GM19099 (cell line): ENCODE results near the gene SGPL1.

ENCODE experiments used
- POLR2A ChIP-seq: IDR thresholded peaks from 3 replicates; pipeline ENCODE4 v1.6.1; 2011; ENCODE audit warnings: low read depth; ENCODE audit not compliant: insufficient read length; ENCODE audit errors: extremely low read depth

SGPL1 gene

DNA sequence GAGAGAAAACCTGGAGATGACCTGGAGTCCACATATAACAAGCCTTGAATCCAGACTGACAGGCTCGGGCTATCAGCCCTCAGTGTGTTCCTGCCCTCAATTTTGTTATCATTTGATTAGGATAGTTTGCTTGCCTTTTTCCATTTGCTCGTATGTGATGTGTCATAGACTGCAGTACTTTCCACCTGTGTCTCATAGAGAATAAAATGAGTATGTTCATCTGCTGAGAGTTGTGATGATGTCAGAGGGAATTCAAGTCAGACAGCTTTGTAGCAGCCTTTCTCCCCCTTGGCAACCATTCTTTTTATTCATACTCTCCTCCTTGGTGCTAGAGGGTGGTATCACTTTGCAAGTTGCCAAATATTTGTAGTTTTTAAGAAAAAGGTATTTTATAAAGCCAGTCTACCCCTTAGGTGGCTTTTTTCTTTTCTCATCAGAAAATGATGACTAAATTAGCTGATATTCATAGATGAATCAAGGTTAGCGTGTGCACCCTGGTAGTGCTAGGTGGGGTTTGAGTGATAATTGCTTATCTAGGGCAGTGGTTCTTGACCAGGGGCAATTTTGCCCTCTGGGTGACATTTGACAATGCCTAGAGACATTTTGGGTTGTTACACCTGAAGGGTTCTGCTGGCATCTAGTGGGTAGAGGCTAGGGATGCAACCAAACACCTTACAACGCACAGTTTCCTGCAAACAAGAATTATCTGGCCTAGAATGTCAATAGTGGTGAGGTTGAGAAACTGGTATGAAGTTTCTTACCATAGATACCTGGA lies 5.4 kb downstream of the SGPL1 start:
- no peak for TF ChIP-seq POLR2A

DNA sequence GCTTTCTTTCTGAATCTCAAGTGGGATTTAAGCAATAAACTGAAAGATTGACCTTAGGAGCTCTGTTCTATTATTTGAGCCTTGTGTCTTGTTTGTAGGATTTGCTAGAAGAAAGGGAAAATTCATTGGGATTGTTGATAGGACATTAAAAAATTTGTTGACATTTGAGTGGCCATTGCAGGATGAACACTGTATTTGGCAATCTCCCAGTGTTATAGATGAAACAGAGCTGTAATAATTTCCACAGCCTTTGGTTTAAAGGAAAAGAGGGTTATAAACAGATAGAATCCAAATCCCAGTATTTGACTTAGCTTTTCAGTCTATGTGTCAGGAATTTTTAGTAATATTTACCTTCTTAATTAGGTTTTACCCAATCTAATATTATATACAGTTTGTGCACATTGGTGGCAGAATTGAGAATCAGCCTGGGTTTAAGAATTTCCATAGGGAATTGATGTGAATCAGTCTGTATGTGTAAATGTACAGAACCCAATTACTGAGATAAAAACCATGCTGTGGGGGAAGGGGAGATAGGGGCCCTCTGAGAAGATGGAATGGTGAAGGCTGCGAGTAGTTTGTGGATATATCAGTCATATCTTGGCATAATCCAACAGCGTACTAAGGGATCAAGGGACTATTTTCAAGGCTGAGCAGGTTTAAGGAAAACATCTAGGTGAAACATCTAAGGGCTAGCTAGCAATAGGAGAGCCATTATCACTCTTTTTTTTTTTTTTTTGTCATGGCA lies 6.5 kb downstream of the SGPL1 start:
- no peak for TF ChIP-seq POLR2A

DNA sequence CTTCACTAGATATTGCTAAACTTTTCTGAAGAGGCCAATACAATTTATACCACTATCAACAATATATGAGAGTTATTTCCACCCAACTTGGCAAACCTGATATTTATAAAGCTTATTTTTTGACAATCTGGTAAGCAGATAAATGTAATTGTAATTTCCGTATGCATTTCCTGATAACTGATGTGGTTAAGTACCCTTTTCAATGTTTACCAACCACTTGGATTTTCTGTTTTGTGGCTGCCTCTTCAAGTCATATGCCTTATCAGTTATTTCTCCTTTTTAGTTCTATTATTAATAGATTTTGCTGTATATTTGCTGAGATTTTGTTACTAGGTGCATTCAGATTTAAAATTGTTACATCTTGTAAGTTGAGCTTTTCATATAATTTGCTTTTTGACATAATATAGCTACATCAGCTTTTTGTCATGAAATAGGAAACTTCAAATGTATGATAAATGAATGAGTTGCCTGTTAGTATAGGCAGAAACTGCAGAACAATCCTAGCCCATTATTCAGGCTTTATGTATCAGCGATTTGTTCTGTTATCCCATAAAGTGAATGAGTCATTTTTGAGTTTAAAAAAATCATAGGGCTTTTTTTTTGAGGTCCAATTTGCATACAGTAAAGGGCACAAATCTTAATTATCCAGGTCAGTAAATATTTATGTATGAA lies 11.5 kb downstream of the SGPL1 start:
- no peak for TF ChIP-seq POLR2A

DNA sequence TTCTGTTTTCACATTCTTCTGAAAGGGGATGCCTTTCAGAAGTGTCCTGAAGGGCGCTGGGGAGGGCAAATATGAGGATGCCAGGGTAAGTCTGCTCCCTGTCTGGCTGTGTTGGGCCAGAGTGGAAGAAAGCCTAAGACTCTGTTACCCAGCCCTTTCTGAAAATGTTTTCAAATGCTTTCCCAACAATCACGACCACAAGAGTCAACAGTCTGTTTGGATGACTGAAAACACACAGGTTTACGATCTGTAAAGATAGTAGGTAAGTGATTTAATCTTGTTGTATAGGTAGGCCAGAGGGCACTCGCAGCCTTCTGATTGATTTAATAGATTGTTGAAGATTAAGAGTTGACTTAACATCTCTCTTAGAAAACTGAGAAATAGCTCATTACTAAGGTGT lies 13.2 kb downstream of the SGPL1 start:
- no peak for TF ChIP-seq POLR2A

- TF ChIP-seq POLR2A, result no peak
These were observed 13.8 kb downstream of the SGPL1 start for GRCh38 chr10:70829543-70829942.

DNA sequence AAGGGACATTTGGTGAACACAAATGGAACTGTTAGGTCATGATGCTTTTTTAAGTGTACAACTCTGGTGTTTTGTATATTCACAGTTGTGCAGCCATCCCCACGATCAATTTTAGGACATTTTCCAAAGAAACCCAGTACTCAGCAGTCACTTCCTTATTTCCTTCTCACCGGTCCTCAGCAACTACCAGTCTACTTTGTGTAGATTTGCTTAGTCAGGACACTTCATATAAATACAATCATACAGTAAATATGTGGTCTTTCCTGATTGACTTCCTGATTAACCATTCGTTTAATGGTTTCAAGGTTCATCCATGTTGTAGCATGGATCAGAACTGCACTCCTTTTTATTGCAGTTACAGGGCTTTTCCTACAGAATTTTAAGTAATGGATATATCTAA lies 14.4 kb downstream of the SGPL1 start:
- no peak for TF ChIP-seq POLR2A

DNA sequence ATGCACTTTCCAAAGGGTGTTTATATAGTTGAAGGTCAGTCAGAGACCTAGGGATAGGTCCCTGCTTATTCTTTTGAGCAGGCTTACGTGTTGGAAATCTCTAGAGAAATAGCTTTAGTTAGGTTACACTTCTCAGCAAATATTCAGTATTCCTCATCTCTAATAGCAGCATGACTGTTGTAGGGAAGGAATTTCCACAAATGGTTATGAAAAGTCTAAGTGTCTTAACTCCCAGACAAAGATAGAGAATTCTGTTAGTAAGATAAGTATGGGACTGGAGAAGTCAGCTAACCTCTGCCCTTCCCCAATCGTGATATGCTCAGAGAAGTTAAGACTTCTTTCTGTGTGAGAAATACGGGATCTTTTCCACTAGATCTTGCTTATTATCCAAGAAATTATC lies 16.5 kb downstream of the SGPL1 start:
- TF ChIP-seq POLR2A, result no peak

DNA sequence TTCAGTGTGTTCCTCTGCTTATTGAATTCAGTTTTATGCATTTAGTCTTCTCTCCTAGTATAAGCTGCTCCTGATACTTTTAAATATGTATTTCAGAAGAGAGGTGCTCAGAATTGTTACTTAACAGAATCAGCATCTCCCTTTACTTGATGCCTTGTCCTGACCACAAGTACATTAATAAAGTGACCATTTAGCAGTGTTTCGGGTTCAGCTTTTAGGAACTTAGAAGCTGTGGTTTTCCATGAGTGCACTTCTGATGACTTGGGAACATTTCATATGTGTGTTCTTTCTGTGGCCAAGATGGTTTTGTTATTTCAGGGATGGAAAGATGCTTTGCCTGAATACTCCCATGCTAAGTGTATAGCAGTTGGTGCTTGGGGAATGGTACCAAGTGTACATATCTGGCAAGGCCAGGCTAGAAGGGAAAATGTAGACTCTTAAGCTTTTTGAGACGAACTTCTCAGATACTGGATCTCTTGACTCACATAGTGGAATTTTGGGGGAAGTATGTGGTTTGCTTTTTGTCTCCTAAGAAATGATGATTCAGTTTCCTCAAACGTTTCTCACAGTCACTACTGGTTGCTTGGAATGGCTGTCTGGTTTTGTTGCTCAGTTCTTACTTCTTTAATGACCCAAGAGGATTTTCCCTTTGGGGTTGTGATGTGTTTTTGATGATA lies 17.2 kb downstream of the SGPL1 start:
- TF ChIP-seq POLR2A, result no peak

GRCh38 chr10:70833601-70834000 lies 17.9 kb downstream of the SGPL1 start:
- TF ChIP-seq POLR2A, result no peak

DNA sequence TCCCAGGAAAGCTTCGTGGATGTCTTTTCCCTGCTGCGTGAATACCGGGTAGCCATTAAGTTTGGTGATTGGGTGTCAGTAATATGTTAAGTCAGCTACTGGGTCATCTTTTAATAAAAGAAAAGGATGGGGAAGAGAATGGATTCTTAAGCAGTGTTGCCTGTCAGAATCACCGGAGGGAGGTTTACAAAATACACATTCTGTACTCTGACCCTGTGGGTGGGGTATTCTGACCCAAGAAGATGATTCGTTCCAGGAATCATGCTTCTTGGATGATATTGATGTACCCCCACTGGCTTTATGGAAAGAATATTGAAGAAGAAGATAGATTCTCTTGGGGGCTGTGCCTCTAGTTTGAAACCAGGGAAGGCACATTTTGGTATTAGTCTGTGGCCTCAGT lies 18.3 kb downstream of the SGPL1 start:
- no peak for TF ChIP-seq POLR2A

DNA sequence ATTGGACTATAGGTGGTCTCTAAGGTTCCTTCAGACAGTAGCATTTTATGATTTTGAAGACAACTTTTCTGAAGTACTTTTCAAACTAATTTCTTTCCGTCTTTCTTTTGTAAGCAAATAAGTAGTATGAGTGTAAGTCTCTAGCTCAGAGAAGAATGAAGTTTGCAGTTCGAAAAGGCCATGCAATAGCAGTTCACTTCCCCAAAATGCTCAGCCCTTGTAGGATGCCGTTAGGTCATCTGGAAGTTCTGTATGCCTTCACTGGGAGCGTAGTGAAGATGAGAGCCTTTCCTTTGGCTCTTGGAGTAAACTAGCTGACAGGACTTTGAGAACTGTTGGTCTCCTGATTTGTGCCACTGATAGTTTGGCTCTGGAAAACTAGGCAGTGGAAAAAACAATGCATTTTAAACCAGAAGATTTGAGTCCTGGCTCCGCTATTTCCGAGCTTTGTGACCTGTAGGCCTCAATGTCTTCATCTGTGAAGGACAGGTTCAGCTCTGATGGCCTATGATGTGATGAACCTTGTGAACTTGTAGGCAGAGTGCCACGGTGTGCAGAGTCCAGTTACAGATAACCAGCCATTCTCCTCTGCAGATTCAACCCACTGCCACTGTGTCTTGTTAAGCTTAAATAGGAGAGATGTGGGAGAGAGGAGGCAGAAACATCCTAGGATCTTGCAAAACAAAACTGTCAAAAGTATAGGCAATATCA lies 18.8 kb downstream of the SGPL1 start:
- no peak for TF ChIP-seq POLR2A

DNA sequence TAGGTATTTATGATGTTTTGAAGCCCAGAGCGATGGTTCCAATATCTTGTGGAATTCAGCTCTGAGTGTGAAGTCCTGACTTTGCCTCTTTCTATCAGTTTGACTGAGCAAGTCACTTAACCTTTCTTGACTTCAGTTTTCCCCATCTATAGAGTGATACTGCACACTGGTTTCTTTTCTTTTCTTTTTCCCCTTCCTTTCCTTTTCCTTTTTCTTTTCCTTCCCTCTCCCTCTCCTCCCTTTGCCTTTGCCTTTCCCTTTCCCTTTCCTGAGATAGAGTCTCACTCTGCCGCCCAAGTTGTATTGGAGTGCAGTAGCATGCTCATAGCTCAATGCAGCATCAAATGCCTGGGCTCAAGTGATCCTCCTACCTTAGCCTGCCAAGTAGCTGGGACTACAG lies 20.6 kb downstream of the SGPL1 start:
- TF ChIP-seq POLR2A, result no peak

GRCh38 chr10:70837660-70838059 lies 21.9 kb downstream of the SGPL1 start:
- TF ChIP-seq POLR2A, result no peak

- TF ChIP-seq POLR2A, result no peak
These were observed 22.6 kb downstream of the SGPL1 start for GRCh38 chr10:70838270-70838805.
